ENCODE data around the gene MIOS.

DNA sequence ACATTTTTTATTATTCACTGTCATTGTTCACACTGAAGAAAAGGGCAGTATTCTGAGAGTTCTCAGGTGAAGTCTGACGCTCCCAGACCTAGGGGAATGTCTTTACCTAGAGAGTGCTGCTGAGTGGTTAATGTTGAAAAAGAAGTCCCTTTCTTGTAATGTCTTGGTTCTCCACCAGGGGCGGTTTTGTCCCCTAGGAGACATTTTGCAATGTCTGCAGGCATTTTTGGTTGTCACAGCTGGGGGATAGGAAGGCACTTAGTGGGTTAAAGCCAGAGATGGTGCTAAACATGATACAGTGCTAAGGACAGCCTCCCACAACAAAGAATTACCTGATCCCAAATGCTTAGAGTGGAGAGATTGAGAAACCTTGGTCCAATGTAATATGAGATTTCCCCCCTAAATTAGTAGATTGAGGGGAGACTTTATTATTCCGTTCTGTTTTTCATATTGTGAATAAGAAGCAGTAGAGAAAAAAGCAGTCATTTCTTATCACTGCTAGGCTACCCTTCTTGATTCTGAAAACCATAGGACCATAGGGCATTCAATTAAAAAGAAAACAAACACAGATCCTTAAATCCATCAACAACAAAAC lies 87.0 kb downstream of the MIOS start:
- TF ChIP-seq POLR2A (IDR thresholded peaks at IDR 0.05; ENCODE audit: low read depth, low read length) (no peak), POLR2AphosphoS5 (IDR thresholded peaks at IDR 0.05; ENCODE audit: low read depth, low read length) (no peak), TAF1 (IDR thresholded peaks at IDR 0.05; ENCODE audit: low read depth, low read length) (no peak)
